Astrocyte (in vitro differentiated cells and primary cell): ENCODE measurements around the gene ITM2C.

Experiments
- EZH2 ChIP-seq: IDR thresholded peaks from 2 replicates; pipeline ENCODE4 v1.6.1; 2012; ENCODE audit warnings: mild to moderate bottlenecking, low read length, inconsistent platforms; ENCODE audit not compliant: insufficient read depth
- TF ChIP-seq, protein P1 (sequence below): IDR thresholded peaks from 2 replicates; pipeline ENCODE4 v1.5.1; 2011; ENCODE audit warnings: low read depth, mild to moderate bottlenecking, inconsistent platforms, low read length, moderate library complexity; ENCODE audit not compliant: insufficient read depth

DNA sequence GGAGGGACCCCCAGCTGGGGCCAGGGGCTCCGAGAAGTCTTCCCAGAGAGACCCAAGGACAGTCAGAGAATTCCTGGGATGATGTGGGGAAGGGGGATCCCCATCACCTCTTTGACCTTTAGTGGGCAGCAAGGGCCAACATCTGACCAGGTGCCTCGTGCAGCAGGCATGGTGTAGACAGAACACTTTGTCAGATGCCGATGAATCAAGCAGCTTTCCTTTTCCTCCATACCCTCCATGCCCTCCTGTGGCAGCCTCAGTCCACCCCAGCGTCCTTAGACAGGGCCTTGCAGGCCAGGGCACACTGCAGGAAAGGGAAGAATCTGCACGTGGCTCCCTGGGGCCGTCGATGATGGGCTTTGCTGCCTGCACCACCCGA is 34.0 kb downstream of the ITM2C start:
- no peak for TF ChIP-seq EZH2
- TF ChIP-seq, protein P1, sequence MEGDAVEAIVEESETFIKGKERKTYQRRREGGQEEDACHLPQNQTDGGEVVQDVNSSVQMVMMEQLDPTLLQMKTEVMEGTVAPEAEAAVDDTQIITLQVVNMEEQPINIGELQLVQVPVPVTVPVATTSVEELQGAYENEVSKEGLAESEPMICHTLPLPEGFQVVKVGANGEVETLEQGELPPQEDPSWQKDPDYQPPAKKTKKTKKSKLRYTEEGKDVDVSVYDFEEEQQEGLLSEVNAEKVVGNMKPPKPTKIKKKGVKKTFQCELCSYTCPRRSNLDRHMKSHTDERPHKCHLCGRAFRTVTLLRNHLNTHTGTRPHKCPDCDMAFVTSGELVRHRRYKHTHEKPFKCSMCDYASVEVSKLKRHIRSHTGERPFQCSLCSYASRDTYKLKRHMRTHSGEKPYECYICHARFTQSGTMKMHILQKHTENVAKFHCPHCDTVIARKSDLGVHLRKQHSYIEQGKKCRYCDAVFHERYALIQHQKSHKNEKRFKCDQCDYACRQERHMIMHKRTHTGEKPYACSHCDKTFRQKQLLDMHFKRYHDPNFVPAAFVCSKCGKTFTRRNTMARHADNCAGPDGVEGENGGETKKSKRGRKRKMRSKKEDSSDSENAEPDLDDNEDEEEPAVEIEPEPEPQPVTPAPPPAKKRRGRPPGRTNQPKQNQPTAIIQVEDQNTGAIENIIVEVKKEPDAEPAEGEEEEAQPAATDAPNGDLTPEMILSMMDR: no peak
